SKM-1 (cell line): ENCODE results near the gene GLYATL1B.
"Not testable (repeated sequence)": the region's sequence is repeated elsewhere in the genome, so short reads cannot be mapped to it uniquely, and the experiment has no call there.

Experiments used
- DNase-seq: peaks from one replicate; lab custom pipeline; 2025; ENCODE audit not compliant: unreplicated experiment; lab: John Stamatoyannopoulos, UW

Gene GLYATL1B

GRCh38 chr11:59086007-59086406 lies at the start of gene GLYATL1B:
Gene GLYATL1B (plus strand): TSS chr11:59086307. CDS start chr11:59086307, 0 bp downstream.
- DNase-seq: not testable (repeated sequence)

- DNase-seq: not testable (repeated sequence)
These were observed 49.6 kb upstream of the GLYATL1B start for GRCh38 chr11:59036542-59036941.

GRCh38 chr11:59037434-59037833 lies 48.7 kb upstream of the GLYATL1B start:
- DNase-seq: not testable (repeated sequence)

- DNase-seq: no peak
These were observed 45.5 kb upstream of the GLYATL1B start for GRCh38 chr11:59040607-59041006.

GRCh38 chr11:59051383-59051782 lies 34.7 kb upstream of the GLYATL1B start:
- DNase-seq: not testable (repeated sequence)

GRCh38 chr11:59052355-59052754 lies 33.8 kb upstream of the GLYATL1B start:
- not testable (repeated sequence) for DNase-seq

GRCh38 chr11:59053387-59053786 lies 32.7 kb upstream of the GLYATL1B start:
- peak; percentile 12 for DNase-seq

- peak; percentile 55 for DNase-seq
These were observed 27.7 kb upstream of the GLYATL1B start for GRCh38 chr11:59058120-59059033.

- DNase-seq: not testable (repeated sequence)
These were observed 26.0 kb upstream of the GLYATL1B start for GRCh38 chr11:59060096-59060495.

GRCh38 chr11:59062602-59063529 lies 23.2 kb upstream of the GLYATL1B start:
- DNase-seq: no peak

- not testable (repeated sequence) for DNase-seq
These were observed 21.9 kb upstream of the GLYATL1B start for GRCh38 chr11:59063996-59064727.

- DNase-seq: no peak
These were observed 17.0 kb upstream of the GLYATL1B start for GRCh38 chr11:59069087-59069486.

- no peak for DNase-seq
These were observed 9.1 kb upstream of the GLYATL1B start for GRCh38 chr11:59076876-59077571.

GRCh38 chr11:59078435-59078834 lies 7.7 kb upstream of the GLYATL1B start:
- DNase-seq: no peak

GRCh38 chr11:59079086-59079485 lies 7.0 kb upstream of the GLYATL1B start:
- DNase-seq: no peak

- DNase-seq: not testable (repeated sequence)
These were observed 5.7 kb upstream of the GLYATL1B start for GRCh38 chr11:59080421-59080820.

- DNase-seq: not testable (repeated sequence)
These were observed 4.6 kb upstream of the GLYATL1B start for GRCh38 chr11:59081430-59082020.

GRCh38 chr11:59088162-59088561 lies 2.1 kb downstream of the GLYATL1B start:
- DNase-seq: no peak

GRCh38 chr11:59093576-59093975 lies 7.5 kb downstream of the GLYATL1B start:
- DNase-seq: not testable (repeated sequence)

- not testable (repeated sequence) for DNase-seq
These were observed 9.1 kb downstream of the GLYATL1B start for GRCh38 chr11:59095225-59095624.
